Right renal cortex interstitium (tissue), 3 donors: ENCODE measurements around the gene FAT1. TPM values are rescaled to one million over a fixed set of nuclear protein-coding genes. Genes with fewer than 3 reads are reported as not detected.

Experiments
- DNase-seq, 3 donors: peaks; one replicate each; pipeline ENCODE4 v3.0.0-alpha.2; 2013; ENCODE audit warnings: low read depth in 3 of 3, low spot score in 2 of 3
- polyA plus RNA-seq, 3 donors: library from polyadenylated mRNA; unstranded; fragments of 120-200 nt; gene quantifications; one replicate each; pipeline ENCODE4 v1.2.1, GENCODE V29; 2013; ENCODE audit not compliant: insufficient read length in 3 of 3

FAT1 gene
- polyA plus RNA-seq, 3 donors: 232 to 253 (median 236) TPM

GRCh38 chr4:186622788-186623464 lies 100.7 kb downstream of the FAT1 start:
- DNase-seq: no peak

GRCh38 chr4:186621959-186622553 lies 101.6 kb downstream of the FAT1 start:
- DNase-seq: no peak

- DNase-seq: no peak
Observed at GRCh38 chr4:186619088-186619487, 104.6 kb downstream of the FAT1 start.

GRCh38 chr4:186617921-186618320 lies 105.7 kb downstream of the FAT1 start:
- DNase-seq: no peak

- DNase-seq: no peak
Observed at GRCh38 chr4:186607490-186607889, 116.2 kb downstream of the FAT1 start.

GRCh38 chr4:186606591-186606992 lies 117.1 kb downstream of the FAT1 start:
- DNase-seq: no peak

GRCh38 chr4:186605261-186605865 lies 118.3 kb downstream of the FAT1 start:
- no peak for DNase-seq

- no peak for DNase-seq
Observed at GRCh38 chr4:186604124-186604807, 119.4 kb downstream of the FAT1 start.

- DNase-seq: no peak
Observed at GRCh38 chr4:186602978-186603377, 120.7 kb downstream of the FAT1 start.

- DNase-seq: no peak
Observed at GRCh38 chr4:186599483-186599882, 124.2 kb downstream of the FAT1 start.

- no peak for DNase-seq
Observed at GRCh38 chr4:186598686-186599085, 125.0 kb downstream of the FAT1 start.

- no peak for DNase-seq
Observed at GRCh38 chr4:186596850-186597390, 126.7 kb downstream of the FAT1 start.

GRCh38 chr4:186596346-186596745 lies 127.3 kb downstream of the FAT1 start:
- no peak for DNase-seq

- DNase-seq: no peak
Observed at GRCh38 chr4:186593587-186593973, 130.1 kb downstream of the FAT1 start.

GRCh38 chr4:186592966-186593586 lies 130.6 kb downstream of the FAT1 start:
- DNase-seq: no peak

- DNase-seq: no peak
Observed at GRCh38 chr4:186592445-186592844, 131.2 kb downstream of the FAT1 start.

GRCh38 chr4:186591651-186592050 lies 132.0 kb downstream of the FAT1 start:
- DNase-seq: no peak

- DNase-seq: no peak
Observed at GRCh38 chr4:186588503-186588902, 135.2 kb downstream of the FAT1 start.

- DNase-seq: peak in 1 of 3 donors; percentile 50
Observed at GRCh38 chr4:186587416-186588018, 136.1 kb downstream of the FAT1 start.

- DNase-seq: no peak
Observed at GRCh38 chr4:186586205-186586604, 137.5 kb downstream of the FAT1 start.
